ENCODE measurements around the gene ST8SIA1.

GRCh38 chr12:22286569-22286968 lies 47.9 kb downstream of the ST8SIA1 start:
- no peak for TF ChIP-seq CTCF (tag by site-specific recombination; IDR thresholded peaks at IDR 0.05)
- TF ChIP-seq ZNF24 (tag by site-specific recombination; IDR thresholded peaks at IDR 0.05), result no peak
- TF ChIP-seq ZNF221 (tag by site-specific recombination; IDR thresholded peaks at IDR 0.05; ENCODE audit: borderline replicate concordance), result no peak
- TF ChIP-seq ZNF76 (tag by site-specific recombination; IDR thresholded peaks at IDR 0.05; ENCODE audit: borderline replicate concordance, low read depth), result no peak
